K562 (cell line): ENCODE measurements around the gene REC8. TPM values are rescaled to one million over a fixed set of nuclear protein-coding genes. Genes with fewer than 3 reads are reported as not detected.

Experiments
- ATAC-seq: fragments of 200-7000 bp; cut with Tn5 transposase; 3 replicates; pipeline ENCODE4 v1.9.1; 2020; ENCODE audit warnings: moderate library complexity
- BruUV-seq: library from RNA; stranded (reverse); fragments of 400-500 nt; replicated peaks from 2 replicates; lab custom pipeline; 2021; lab: Mats Ljungman, UMichigan
- CTCF ChIA-PET: fragments of 300-600 bp; formaldehyde crosslinking; extraction: SDS; loops from one replicate; lab custom pipeline; 2021; ENCODE audit warnings: low intra/inter-chr PET ratio; lab: Yijun Ruan, JAX
- POLR2A ChIA-PET: fragments of 300-600, 350-650 bp; sonication (Branson Sonifier 250); formaldehyde crosslinking; extraction: SDS; loops from one replicate; lab custom pipeline; 2021; ENCODE audit warnings: antibody characterized with exemption, inconsistent platforms; lab: Yijun Ruan, JAX
- DNase-seq, 4 experiments: peaks; one replicate each; pipeline versions ENCODE4 v3.0.0 to v3.0.0-alpha.2; 2011 to 2018; ENCODE audit warnings: low spot score in 3 of 4, mixed read lengths in 3 of 4; ENCODE audit errors: extremely low read depth in 1 of 4
- FAIRE-seq: peaks from 2 replicates; lab custom pipeline; 2011; peaks lifted over from hg19 to GRCh38; lab: Jason Lieb, UNC
- H2AFZ ChIP-seq: 2 replicates; pipeline ENCODE4 v1.6.0; 2011; ENCODE audit warnings: low read depth, low read length, control low read depth, inconsistent platforms
- H3K27ac ChIP-seq: fragments of 200-600 bp; 3 replicates; pipeline ENCODE4 v1.8.0; 2011; ENCODE audit warnings: low read depth, mild to moderate bottlenecking, control low read depth, inconsistent platforms, low read length, moderate library complexity, mixed read lengths; ENCODE audit errors: extremely low read depth
- H3K27me3 ChIP-seq, 2 experiments: fragments of 300-600 bp in 1 of 2; 2 replicates in 1 of 2; 3 replicates in 1 of 2; pipeline versions ENCODE4 v1.6.0 to v1.8.0; 2011; ENCODE audit warnings: inconsistent platforms in 2 of 2, low read length in 2 of 2, mild to moderate bottlenecking in 1 of 2, mixed read lengths in 1 of 2, moderate library complexity in 1 of 2; ENCODE audit not compliant: control insufficient read depth in 2 of 2, insufficient read depth in 2 of 2
- H3K36me3 ChIP-seq: fragments of 300-600 bp; 3 replicates; pipeline ENCODE4 v1.8.0; 2011; ENCODE audit warnings: mild to moderate bottlenecking, low read length, inconsistent platforms; ENCODE audit not compliant: control insufficient read depth, insufficient read depth
- H3K4me1 ChIP-seq, 2 experiments: fragments of 200-600 bp in 1 of 2; replicated peaks in 1 of 2; 2 replicates in 1 of 2; 3 replicates in 1 of 2; pipeline versions ENCODE4 v1.5.1 to v1.8.0; 2011; ENCODE audit warnings: inconsistent platforms in 2 of 2, low read length in 2 of 2, mild to moderate bottlenecking in 1 of 2, mixed read lengths in 1 of 2, moderate library complexity in 1 of 2; ENCODE audit not compliant: control insufficient read depth in 2 of 2, insufficient read depth in 2 of 2
- H3K4me2 ChIP-seq: 2 replicates; pipeline ENCODE4 v1.6.1; 2011; ENCODE audit warnings: low read length, control low read depth, inconsistent platforms, mixed read lengths; ENCODE audit not compliant: insufficient read depth
- H3K4me3 ChIP-seq: fragments of 200-600 bp; sonication (generic), shearing (Covaris generic); 2 replicates; pipeline ENCODE4 v1.5.1; 2016; ENCODE audit warnings: control low read depth, inconsistent platforms
- H3K79me2 ChIP-seq: fragments of 200-600 bp; 3 replicates; pipeline ENCODE4 v1.8.0; 2011; ENCODE audit warnings: low read length, inconsistent platforms; ENCODE audit not compliant: control insufficient read depth, insufficient read depth
- H3K9ac ChIP-seq, 2 experiments: 2 replicates each; pipeline versions ENCODE4 v1.6.0 to v1.6.1; 2011; ENCODE audit warnings: low read depth in 2 of 2, low read length in 2 of 2, control low read depth in 1 of 2, inconsistent platforms in 1 of 2, mild to moderate bottlenecking in 1 of 2, mixed read lengths in 1 of 2; ENCODE audit not compliant: insufficient read depth in 1 of 2
- H3K9me1 ChIP-seq: one replicate; pipeline ENCODE4 v1.6.0; 2011; ENCODE audit warnings: inconsistent platforms, mild to moderate bottlenecking, low read length, moderate library complexity; ENCODE audit not compliant: control insufficient read depth, insufficient read depth
- H3K9me3 ChIP-seq: replicated peaks from 2 replicates; pipeline ENCODE4 v1.5.1; 2011; ENCODE audit warnings: low read depth, low read length, inconsistent platforms; ENCODE audit not compliant: control insufficient read depth, insufficient read depth
- H4K20me1 ChIP-seq: replicated peaks from 2 replicates; pipeline ENCODE4 v1.6.1; 2011; ENCODE audit warnings: low read length, inconsistent platforms, mixed read lengths; ENCODE audit not compliant: control insufficient read depth, insufficient read depth
- ETV5 ChIP-seq: sonication (generic); formaldehyde crosslinking; IDR thresholded peaks from 2 replicates; pipeline ENCODE4 v1.4.0; 2020; ENCODE audit warnings: low read depth, mild to moderate bottlenecking, missing genetic modification reagents
- EZH2 ChIP-seq: IDR thresholded peaks from 2 replicates; pipeline ENCODE4 v1.6.1; 2012; ENCODE audit warnings: low read depth, mild to moderate bottlenecking, inconsistent platforms, low read length, borderline replicate concordance
- FOSL1 ChIP-seq: fragments of 200-800 bp; sonication (Bioruptor generic); conservative IDR thresholded peaks from 2 replicates; pipeline ENCODE4 v1.6.1; 2016; ENCODE audit warnings: missing genetic modification characterization, missing compliant biosample characterization
- GABPB1 ChIP-seq: sonication (generic); formaldehyde crosslinking; IDR thresholded peaks from 2 replicates; pipeline ENCODE4 v1.8.0; 2022; ENCODE audit warnings: mild to moderate bottlenecking, missing genetic modification reagents
- HDAC1 ChIP-seq, 2 experiments: fragments of 450-650 bp; IDR thresholded peaks; 2 replicates each; pipeline ENCODE4 v1.6.1; 2016 to 2017; ENCODE audit warnings: inconsistent platforms in 1 of 2, mild to moderate bottlenecking in 1 of 2, moderate library complexity in 1 of 2
- MAZ ChIP-seq, 2 experiments: fragments of 450-650 bp in 1 of 2; sonication (generic) in 1 of 2; formaldehyde crosslinking; IDR thresholded peaks in 1 of 2; conservative IDR thresholded peaks in 1 of 2; 2 replicates each; pipeline versions ENCODE4 v1.4.0 to v1.5.0; 2020; ENCODE audit warnings: mild to moderate bottlenecking in 1 of 2, missing genetic modification reagents in 1 of 2
- NR2C1 ChIP-seq, 2 experiments: fragments of 450-650 bp; IDR thresholded peaks; 2 replicates each; pipeline ENCODE4 v1.6.1; 2017; ENCODE audit warnings: mild to moderate bottlenecking in 2 of 2, antibody characterized with exemption in 1 of 2, inconsistent platforms in 1 of 2, missing compliant biosample characterization in 1 of 2, missing genetic modification characterization in 1 of 2
- RBM39 ChIP-seq: fragments of 200-400 bp; formaldehyde crosslinking; optimal IDR thresholded peaks from 2 replicates; pipeline ENCODE3; 2018; ENCODE audit warnings: low read depth, low read length
- SMAD4 ChIP-seq: fragments of 250-450 bp; sonication (Bioruptor Pico); conservative IDR thresholded peaks from 2 replicates; pipeline ENCODE4 v1.8.0; 2021; ENCODE audit warnings: inconsistent platforms, mild to moderate bottlenecking, moderate library complexity
- TAF1 ChIP-seq: IDR thresholded peaks from 2 replicates; pipeline ENCODE4 v1.6.1; 2011; ENCODE audit warnings: mild to moderate bottlenecking, low read length, moderate library complexity; ENCODE audit not compliant: insufficient read depth, control insufficient read depth, severe bottlenecking; ENCODE audit errors: extremely low read depth
- ZNF695 ChIP-seq: fragments of 450-650 bp; formaldehyde crosslinking; IDR thresholded peaks from 2 replicates; pipeline ENCODE4 v1.4.0; 2020; ENCODE audit warnings: mild to moderate bottlenecking, moderate library complexity
- ZNF76 ChIP-seq: fragments of 250-450 bp; sonication (Bioruptor Pico); IDR thresholded peaks from 2 replicates; pipeline ENCODE4 v1.4.0; 2020; ENCODE audit warnings: mild to moderate bottlenecking, moderate library complexity, borderline replicate concordance
- ZNF79 ChIP-seq: fragments of 250-450 bp; sonication (Bioruptor Pico); IDR thresholded peaks from 2 replicates; pipeline ENCODE4 v1.4.0; 2020; ENCODE audit warnings: low read depth, mild to moderate bottlenecking, moderate library complexity
- ZNF830 ChIP-seq: fragments of 250-450 bp; sonication (Bioruptor Pico); IDR thresholded peaks from 2 replicates; pipeline ENCODE4 v1.5.0; 2021; ENCODE audit warnings: mild to moderate bottlenecking
- WGBS: fragments of 100-300 bp; shearing (Covaris generic); methylation state at CpG from one replicate; pipeline ENCODE4 v1.1.6; 2016; ENCODE audit warnings: low coverage, mixed read lengths; ENCODE audit not compliant: insufficient coverage; ENCODE audit errors: missing lambda C conversion rate; 5-methylcytosine and 5-hydroxymethylcytosine counted together
- in situ Hi-C: fragments of 300-500 bp; cut with MboI; formaldehyde crosslinking; loops from 4 replicates; pipeline ENCODE4 v1.15.0; 2018; ENCODE audit warnings: inconsistent platforms, mixed read lengths
- intact Hi-C: fragments of 100-400 bp; cut with micrococcal nuclease; formaldehyde crosslinking; loops from 2 replicates; pipeline ENCODE4 v1.14.2; 2022
- polyA plus RNA-seq, 8 experiments: library from polyadenylated mRNA; depleted of rRNA in 4 of 8; stranded (reverse) in 5 of 8; unstranded in 3 of 8; fragments of >200 nt; fragmentation: Nextera tagmentation in 2 of 8; fragmentation: Illumina TruSeq in 1 of 8; extraction: Ambion mirVana in 2 of 8; extraction: Trizol in 1 of 8; gene quantifications; 2 replicates each; pipeline versions ENCODE4 v1.2.1 to v1.2.3, GENCODE V29; 2011 to 2014; ENCODE audit warnings: inconsistent platforms in 1 of 8, missing spikeins in 1 of 8
- total RNA-seq, 7 experiments: library from RNA; depleted of rRNA in 6 of 7; stranded (reverse); fragments of >200 nt in 6 of 7; fragmentation: Illumina TruSeq in 2 of 7; extraction: Trizol in 2 of 7; gene quantifications; 2 replicates each; pipeline versions ENCODE4 v1.2.1 to v1.2.3, GENCODE V29; 2011 to 2021; ENCODE audit warnings: low replicate concordance in 1 of 7
- TF ChIP-seq, protein P1 (sequence below): fragments of 200-800 bp; sonication (Bioruptor generic); IDR thresholded peaks from 2 replicates; pipeline ENCODE4 v1.6.1; 2017; ENCODE audit warnings: missing genetic modification characterization, missing compliant biosample characterization
- TF ChIP-seq, protein P2 (sequence below): fragments of 450-650 bp; IDR thresholded peaks from 2 replicates; pipeline ENCODE4 v1.7.1; 2018; ENCODE audit warnings: mild to moderate bottlenecking, low read depth; ENCODE audit not compliant: partially characterized antibody

Gene REC8
- total and polyA plus RNA-seq, 9 of the 15 experiments (the other 6 are each of a cell fraction or from before 2014, with no cell fraction given) = 0.11 to 2.5 (median 0.85) TPM

DNA sequence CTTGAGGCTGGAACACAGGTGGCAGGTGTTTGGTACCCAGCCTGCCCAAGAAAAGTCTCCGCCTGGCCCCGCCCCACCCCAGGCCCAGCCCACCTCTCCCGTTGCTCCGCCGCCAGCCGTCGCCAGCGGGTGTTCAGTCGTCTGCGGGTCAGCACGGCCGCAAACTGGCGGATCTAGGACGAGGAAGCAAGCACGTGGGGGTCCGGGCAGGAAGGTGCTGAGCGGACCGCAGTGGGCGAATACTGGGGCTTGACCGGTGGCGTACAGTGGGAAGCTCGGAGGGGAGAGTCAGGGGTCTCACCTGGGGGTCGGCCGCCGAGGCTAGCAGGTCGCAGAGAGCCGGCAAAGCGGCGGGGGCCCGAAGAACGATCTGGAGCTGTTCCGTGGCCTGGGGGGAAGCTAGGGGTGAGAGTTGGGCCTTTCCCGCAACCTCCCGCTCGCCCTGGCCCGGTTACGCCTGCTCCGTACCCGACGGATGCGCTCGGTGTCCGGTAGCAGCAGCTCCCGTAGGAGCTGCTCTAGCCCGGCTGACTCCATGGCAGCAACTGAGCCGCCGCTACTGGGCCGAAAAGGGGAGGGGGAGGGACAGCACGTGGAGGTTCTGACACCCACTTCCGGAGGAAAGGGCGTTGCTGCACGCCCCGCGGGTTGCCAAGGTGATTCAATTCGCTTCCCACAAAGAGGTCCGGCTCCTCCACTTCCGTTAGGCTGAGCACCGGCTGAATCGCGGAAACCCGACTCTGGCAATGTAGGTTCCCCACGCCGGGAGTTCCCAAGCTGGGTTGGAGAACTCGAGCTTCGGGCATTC lies 16.6 kb downstream of the REC8 start, which contains the start of gene IPO4:
TSS of gene IPO4 (minus strand) at position 566 of the 808 bp plus-strand sequence. CDS start at position 537, 29 bp downstream.
- ATAC-seq = peak; percentile 96
- H3K9me3 ChIP-seq = no peaks in the 10 kb centered on the region
- peak; percentile 95 for FAIRE-seq
- WGBS = under 1% methylated on average over 35 of the region's 65 CpGs
- H3K4me1 ChIP-seq = peaks cover 0 to 21% of the 10 kb centered on the region in 2 experiments; a peak in 3 of 5 replicates
- peaks cover 3% of the 10 kb centered on the region for H3K9me1 ChIP-seq
- no TSS peak for BruUV-seq
- peak within 1 kb of the TSS; percentile 87 for H3K4me2 ChIP-seq
- intact Hi-C loops = no loop called here
- no peaks in the 10 kb centered on the region for H3K27me3 ChIP-seq
- H3K79me2 ChIP-seq = peaks cover 24% of the 10 kb centered on the region
- in situ Hi-C loops = no loop called here
- H3K36me3 ChIP-seq = peaks cover 68% of the 10 kb centered on the region; the same call in 2 of the 3 replicates
- peak; percentile 87 to 96 (median 92) for DNase-seq
- ChIA-PET CTCF (no interaction called here), POLR2A (interaction anchor here (0.6 to 1.3 kb wide), 8 partner anchors 10 to 112 kb away, joined by 3 to 9 read pairs (median 4); partner anchors contain the start of genes DHRS1, IRF9, NOP9 and TINF2)
- H4K20me1 ChIP-seq = peaks cover 9% of the 10 kb centered on the region; the same call in 1 of the 2 replicates
- peak within 1 kb of the TSS; percentile 71 for H3K4me3 ChIP-seq
- peak within 1 kb of the TSS; percentile 76 for H2AFZ ChIP-seq
- peak within 1 kb of the TSS; percentile 87 to 91 for H3K9ac ChIP-seq
- peak within 1 kb of the TSS; percentile 65 for H3K27ac ChIP-seq
- TF ChIP-seq ZNF76 (CRISPR knock-in tag) (no peak), TAF1 (peak; percentile 51), NR2C1 (IDR thresholded peaks at IDR 0.05) (peak; percentile 80), NR2C1 (tag; IDR thresholded peaks at IDR 0.05) (peak; percentile 88), ZNF79 (CRISPR knock-in tag) (no peak), SMAD4 (CRISPR knock-in tag) (peak; percentile 50; the same call in 1 of the 2 replicates), FOSL1 (tag) (0 out of 2 replicates have a peak, but pooled peaks have one; percentile 20), ZNF695 (CRISPR knock-in tag) (no peak), ZNF830 (0 out of 2 replicates have a peak, but pooled peaks have one; percentile 70), ETV5 (CRISPR knock-in tag) (peak; percentile 73; the same call in 1 of the 2 replicates), GABPB1 (CRISPR knock-in tag) (peak; percentile 100), HDAC1 (IDR thresholded peaks at IDR 0.05) (peak; percentile 76 to 99; a peak in 3 of 4 replicates), RBM39 (peak; percentile 89), EZH2 (no peak), MAZ (CRISPR knock-in tag; conservative IDR thresholded peaks at IDR 0.05 in 1 of 2, IDR thresholded peaks at IDR 0.05 in 1 of 2) (peak; percentile 60 to 76)
- TF ChIP-seq, protein P1, sequence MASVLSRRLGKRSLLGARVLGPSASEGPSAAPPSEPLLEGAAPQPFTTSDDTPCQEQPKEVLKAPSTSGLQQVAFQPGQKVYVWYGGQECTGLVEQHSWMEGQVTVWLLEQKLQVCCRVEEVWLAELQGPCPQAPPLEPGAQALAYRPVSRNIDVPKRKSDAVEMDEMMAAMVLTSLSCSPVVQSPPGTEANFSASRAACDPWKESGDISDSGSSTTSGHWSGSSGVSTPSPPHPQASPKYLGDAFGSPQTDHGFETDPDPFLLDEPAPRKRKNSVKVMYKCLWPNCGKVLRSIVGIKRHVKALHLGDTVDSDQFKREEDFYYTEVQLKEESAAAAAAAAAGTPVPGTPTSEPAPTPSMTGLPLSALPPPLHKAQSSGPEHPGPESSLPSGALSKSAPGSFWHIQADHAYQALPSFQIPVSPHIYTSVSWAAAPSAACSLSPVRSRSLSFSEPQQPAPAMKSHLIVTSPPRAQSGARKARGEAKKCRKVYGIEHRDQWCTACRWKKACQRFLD = peak; percentile 82; the same call in 1 of the 2 replicates
- TF ChIP-seq, protein P2, sequence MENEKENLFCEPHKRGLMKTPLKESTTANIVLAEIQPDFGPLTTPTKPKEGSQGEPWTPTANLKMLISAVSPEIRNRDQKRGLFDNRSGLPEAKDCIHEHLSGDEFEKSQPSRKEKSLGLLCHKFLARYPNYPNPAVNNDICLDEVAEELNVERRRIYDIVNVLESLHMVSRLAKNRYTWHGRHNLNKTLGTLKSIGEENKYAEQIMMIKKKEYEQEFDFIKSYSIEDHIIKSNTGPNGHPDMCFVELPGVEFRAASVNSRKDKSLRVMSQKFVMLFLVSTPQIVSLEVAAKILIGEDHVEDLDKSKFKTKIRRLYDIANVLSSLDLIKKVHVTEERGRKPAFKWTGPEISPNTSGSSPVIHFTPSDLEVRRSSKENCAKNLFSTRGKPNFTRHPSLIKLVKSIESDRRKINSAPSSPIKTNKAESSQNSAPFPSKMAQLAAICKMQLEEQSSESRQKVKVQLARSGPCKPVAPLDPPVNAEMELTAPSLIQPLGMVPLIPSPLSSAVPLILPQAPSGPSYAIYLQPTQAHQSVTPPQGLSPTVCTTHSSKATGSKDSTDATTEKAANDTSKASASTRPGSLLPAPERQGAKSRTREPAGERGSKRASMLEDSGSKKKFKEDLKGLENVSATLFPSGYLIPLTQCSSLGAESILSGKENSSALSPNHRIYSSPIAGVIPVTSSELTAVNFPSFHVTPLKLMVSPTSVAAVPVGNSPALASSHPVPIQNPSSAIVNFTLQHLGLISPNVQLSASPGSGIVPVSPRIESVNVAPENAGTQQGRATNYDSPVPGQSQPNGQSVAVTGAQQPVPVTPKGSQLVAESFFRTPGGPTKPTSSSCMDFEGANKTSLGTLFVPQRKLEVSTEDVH = peak; percentile 85
